Activated CD8-positive, alpha-beta memory T cell treated with anti-CD3 and anti-CD28 coated beads for 24 hours (primary cell): ENCODE results near the gene PPP6R3.
A peak's percentile ranks its signal among the peaks of the same experiment; 100 is the strongest.

ENCODE experiments used
- DNase-seq: peaks from one replicate; pipeline ENCODE4 v3.0.0-alpha.2; 2020

PPP6R3 gene

GRCh38 chr11:68567553-68567952 is 107.0 kb downstream of the PPP6R3 start:
- no peak for DNase-seq

- DNase-seq = no peak
Observed at GRCh38 chr11:68569357-68569756, 108.8 kb downstream of the PPP6R3 start.

- no peak for DNase-seq
Observed at GRCh38 chr11:68570691-68571090, 110.1 kb downstream of the PPP6R3 start.

GRCh38 chr11:68574308-68574707 is 113.8 kb downstream of the PPP6R3 start:
- no peak for DNase-seq

DNA sequence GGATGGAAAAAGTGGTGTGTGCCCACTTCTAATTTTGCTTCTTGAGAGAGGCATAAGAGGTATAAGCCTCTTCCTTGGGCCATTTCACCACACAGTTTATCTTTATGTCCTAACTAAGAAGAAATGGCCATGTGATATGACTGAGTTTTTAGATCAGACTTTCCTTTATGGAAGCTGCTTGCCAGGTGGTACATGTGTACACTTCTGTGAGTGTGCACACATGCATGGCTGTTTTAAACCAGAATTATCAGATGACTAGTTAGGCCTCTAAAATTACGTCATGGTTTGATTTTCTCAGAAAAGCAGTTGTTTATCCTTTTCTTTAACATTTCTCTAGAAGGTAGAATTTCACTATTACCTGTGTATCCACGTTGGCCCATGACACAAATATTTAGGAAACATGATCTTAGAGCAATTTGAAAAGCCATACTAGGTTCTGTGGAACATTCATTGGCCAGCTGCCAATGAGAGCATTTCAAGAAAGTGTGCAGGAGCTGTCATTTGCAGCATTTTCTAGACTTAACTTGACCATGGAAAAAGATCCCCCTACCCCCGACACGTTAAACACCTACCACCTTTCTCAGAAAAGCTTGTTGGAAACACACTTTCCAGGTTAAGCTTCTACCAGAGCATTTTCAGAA is 114.6 kb downstream of the PPP6R3 start:
- DNase-seq = no peak

DNA sequence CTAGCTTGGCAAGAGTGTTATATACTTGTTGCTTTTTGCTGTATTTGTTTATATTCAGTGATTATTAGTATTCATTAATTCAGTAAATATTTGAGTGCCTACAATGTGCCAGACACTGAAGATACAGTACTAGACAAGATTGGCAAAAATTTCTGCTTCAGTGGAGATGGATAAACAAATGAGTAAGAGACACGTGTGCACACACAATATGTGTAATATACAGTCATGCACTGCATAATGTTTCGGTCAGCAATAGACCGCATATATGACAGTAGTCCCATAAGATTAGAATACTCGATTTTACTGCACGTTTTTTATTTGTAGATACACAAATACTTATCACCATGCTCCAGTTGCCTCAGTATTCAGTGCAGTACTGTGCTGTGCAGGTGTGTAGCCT is 118.9 kb downstream of the PPP6R3 start:
- no peak for DNase-seq

- DNase-seq = no peak
Observed at GRCh38 chr11:68581439-68581838, 120.9 kb downstream of the PPP6R3 start.

GRCh38 chr11:68581901-68582300 is 121.3 kb downstream of the PPP6R3 start:
- DNase-seq = no peak

- DNase-seq = no peak
Observed at GRCh38 chr11:68582416-68583040, 122.0 kb downstream of the PPP6R3 start.

GRCh38 chr11:68583041-68583446 is 122.5 kb downstream of the PPP6R3 start:
- DNase-seq = no peak

- peak; percentile 81 for DNase-seq
Observed at GRCh38 chr11:68584097-68584496, 123.5 kb downstream of the PPP6R3 start.

DNA sequence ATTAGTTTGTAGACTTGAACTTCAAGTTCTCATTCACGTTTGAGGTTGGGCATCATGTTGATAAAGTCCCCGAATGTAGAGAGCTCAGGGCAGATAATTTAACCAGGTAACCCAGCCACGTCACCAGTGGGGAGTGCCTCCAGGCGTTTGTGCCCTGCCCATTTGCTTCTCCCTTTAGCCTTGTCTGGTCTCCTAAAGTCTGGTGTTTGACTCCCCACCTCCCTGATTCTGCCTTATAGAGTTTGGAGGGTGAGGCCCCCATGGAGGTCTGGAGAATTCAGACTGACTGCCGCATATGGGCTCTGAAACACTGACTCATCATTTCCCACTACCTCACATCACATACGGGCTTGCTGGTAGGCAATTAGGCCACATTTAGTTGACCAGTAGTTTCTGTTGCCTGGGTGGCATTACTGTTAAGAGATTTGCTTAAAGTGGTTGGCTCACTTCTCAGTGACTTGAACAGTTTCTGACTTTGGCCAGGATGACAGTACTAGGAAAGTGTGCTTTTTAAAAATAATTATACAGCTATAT is 124.5 kb downstream of the PPP6R3 start:
- DNase-seq = no peak

- no peak for DNase-seq
Observed at GRCh38 chr11:68589547-68590216, 129.1 kb downstream of the PPP6R3 start.

- no peak for DNase-seq
Observed at GRCh38 chr11:68591719-68592118, 131.2 kb downstream of the PPP6R3 start.

DNA sequence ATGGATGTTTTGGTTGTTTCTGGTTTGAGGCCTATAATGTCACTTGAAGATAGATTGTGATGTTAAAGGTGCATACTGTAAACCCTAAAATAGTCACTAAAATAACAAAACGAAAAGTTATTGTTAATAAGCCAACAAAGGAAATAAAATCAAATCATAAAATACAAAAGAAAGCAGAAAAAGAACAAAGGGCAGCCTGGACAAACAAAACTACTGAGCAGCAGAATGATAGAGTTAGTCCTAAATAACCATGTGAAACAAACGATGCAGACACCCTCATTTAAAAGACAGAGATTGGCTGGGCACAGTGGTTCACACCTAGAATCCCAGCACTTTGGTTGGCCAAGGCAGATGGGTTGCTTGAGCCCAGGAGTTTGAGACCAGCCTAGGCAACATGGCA is 132.9 kb downstream of the PPP6R3 start:
- no peak for DNase-seq

- DNase-seq = no peak
Observed at GRCh38 chr11:68594123-68594522, 133.6 kb downstream of the PPP6R3 start.

GRCh38 chr11:68596231-68596630 is 135.7 kb downstream of the PPP6R3 start:
- DNase-seq = no peak

DNA sequence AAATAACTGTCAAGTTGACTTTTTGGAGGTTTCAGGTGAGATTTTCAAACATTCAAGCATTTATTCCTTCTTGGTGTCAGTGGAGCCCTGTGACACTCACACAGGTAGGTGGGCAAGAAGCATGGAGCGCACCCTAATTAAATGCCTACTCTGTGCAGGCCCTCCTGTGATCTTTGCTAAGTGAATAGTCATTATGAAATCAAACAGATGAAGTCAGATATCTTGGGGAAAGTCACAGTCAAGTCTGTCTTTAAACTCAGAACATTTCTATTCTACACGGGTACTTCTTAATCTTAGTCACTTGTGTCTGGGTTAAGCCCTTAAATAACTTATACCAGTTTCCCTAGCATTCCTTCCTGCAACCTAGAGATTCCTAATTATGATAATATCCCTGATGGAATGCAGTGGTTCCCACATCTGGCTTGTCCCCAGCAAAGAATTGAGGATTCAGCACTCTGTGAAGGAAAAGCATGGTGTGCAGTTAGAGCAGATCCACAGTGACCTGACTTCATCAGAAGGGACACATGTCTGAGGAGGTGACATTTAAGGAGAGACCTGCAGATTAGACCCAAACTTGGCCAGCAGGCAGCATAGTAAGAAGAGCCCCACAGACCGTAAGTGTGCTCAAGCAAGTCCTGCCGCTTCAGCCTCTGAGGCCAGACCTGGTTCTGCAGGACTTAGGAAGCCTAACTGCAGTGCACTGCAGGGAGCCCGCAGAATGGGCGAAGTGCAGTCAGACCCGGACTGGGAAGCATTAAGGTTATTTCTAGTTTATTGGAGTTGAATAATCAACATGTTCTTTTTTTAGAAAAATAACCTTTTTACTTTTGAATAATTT is 138.5 kb downstream of the PPP6R3 start:
- DNase-seq = no peak

- DNase-seq = no peak
Observed at GRCh38 chr11:68601147-68601546, 140.6 kb downstream of the PPP6R3 start.

DNA sequence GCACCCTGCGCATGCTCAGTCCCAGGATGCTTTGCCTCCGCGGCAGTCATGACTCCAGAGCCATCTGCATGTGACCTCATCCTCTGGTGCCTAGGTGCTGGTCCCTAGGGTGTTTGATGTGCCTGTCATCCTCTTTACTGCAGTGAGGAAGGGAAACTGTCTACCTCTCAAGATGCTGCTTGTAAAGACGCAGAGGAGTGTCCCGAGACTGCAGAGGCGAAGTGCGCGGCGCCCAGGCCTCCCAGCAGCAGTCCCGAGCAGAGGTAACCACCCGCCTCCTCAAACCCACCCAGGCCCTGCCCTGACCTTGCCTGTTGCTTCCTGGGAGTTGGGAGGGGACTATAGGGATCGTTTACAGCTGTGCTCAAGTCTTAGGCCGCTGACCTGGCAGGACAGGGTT is 149.2 kb downstream of the PPP6R3 start:
- no peak for DNase-seq

DNA sequence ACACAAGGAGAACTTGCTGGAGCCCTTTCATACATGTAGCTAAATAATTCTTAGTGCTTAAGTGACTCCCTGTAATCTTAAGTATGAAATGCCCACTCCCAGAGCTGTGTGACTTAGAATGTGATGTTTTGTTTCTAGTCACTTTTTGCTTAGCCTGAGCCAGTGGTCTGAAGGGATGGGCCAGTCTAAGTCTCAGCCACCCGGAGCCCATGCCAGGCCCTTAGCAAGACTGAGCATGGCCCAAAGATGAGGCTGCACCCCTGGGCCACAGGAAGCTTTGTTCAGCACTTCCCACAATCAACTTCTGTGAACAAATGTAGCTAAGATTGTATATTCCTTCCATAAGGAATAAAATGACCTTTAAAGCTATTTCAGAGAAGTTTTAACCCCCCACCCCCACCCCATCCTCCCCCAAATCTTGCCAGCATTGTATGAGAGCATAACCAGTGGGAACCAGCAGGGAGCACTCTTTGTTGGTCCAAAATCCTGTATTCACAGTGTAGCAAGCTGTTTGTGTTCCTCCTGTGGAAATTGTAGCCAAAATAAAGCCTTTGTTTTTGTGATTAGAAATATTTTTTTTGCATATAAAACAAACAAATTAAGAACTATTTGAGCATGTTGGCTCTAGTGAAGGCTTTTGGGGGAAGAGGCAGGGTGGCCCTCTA is 150.0 kb downstream of the PPP6R3 start:
- no peak for DNase-seq

DNA sequence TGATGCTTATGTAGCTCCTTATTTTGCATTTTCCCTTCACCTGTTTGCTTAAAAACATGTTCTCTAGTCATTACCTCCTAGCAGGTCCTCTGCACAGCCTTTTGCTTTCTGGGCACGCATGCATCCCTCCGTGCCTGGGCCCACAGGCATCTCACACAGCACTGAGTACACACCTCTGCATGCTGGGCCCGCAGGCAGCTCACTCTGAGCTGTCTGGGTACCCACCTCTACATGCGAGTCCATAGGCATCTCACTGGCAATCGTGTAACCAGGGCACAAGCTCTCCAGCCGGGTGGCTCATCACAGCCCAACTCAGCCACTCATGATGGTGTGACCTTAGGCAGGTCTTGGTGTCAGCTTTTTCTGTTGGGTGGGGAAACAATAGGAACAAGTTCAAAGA is 155.1 kb downstream of the PPP6R3 start:
- no peak for DNase-seq
